CD4-positive, alpha-beta T cell treated with Interleukin-15 for 1 hour (primary cell): Measurements from ENCODE around the gene LAMB1.
"Not testable (repeated sequence)": the region's sequence is repeated elsewhere in the genome, so short reads cannot be mapped to it uniquely, and the experiment has no call there.

Experiments
- DNase-seq: peaks from one replicate; pipeline ENCODE4 v3.0.0-alpha.2; 2020

The LAMB1 gene

DNA sequence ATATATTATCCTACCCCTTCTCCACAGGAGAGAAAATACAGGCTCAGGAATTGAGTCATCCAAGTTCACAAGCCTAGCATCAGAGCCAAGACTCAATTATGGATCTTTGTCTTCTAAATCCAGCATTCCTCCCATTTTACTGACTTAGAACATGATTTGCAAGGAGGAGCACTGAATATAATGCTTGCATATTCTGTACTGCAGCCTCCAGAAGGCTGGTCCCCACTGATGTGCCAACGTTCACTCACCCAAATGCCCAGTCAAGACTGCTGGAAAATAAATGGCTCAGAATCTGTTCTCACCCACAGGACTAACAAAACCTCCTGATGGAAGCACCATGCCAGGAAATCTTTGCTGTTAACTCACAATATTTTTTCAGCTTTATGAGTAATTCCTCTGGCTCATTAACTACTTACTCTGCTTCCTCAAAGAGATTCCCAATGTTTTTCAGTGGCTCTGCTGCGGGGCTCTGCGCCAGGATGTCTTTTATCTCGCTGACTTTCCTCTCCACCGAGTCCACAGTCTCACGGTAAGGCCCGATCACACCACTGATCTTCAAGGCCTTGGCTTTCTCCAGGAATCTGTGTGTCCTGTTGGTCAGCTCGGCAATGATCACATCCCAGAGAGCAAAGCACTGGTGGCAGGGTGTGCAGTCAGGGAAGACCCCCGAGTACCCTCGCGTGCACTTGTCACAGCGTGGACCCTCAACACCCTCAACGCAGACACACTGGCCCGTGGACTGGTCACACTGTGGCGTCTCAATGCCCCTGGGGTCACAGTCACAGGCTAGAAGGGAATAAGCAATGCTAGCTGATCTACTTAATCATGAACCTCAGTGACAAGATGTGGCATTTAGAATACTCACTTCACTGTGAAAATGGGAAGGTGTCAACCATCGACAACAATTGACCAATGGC lies 63.1 kb downstream of the LAMB1 start:
- no peak for DNase-seq

DNA sequence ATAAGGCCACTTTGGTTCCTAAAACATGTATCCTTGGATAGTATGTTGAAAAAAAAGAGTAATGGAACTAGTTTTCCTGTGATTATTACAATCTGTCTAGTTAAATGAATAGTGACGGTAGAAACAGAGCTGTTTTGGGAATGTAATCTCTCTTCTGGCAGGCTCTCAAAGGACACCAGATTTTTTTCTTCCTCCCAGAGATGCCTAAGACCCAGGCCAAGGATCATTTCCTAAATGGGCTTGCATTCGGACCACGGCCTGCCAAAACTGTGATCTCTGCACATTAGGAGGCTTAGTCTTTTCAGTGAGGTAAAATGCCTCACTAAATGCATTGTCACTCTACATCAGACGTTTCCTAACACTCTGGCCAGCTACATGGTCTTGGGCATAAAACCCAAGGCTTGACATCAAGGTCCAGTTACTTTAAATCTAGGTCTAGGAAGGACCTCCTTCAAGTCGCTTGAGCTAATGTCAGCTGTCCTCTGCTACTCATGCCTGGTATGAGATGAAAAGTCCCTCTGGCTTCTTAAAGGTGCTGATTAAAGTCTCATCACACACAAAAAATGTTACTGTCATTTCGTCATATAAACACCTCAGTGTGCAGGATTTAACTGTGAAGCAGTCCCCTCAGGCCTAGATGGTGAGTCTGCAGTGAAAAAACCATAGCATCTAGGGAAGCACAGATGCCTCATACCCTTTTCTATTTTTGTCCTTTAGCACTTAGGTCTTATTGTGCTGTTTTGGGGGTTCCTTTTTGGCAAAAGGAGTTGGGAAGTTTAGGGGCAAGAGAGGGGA lies 64.3 kb downstream of the LAMB1 start:
- no peak for DNase-seq

DNA sequence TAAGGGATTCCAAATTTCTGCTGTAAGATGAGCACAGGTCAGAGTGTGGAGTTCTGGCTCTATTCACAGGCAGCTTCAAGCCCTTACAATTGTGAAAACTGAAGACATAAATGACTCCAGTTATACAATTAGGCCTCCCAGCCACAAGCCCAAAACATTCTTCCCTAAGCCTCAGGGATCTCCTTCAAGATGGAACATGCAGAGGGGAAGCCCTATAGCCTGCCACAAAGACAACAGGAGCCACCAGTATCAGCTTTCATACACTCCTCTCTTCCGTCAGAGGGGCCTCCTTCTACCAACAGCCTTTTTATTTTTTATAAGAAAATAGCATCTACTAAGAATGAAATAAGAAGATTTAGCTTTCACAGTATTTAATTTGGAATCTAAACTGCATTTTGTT lies 65.4 kb downstream of the LAMB1 start:
- no peak for DNase-seq

DNA sequence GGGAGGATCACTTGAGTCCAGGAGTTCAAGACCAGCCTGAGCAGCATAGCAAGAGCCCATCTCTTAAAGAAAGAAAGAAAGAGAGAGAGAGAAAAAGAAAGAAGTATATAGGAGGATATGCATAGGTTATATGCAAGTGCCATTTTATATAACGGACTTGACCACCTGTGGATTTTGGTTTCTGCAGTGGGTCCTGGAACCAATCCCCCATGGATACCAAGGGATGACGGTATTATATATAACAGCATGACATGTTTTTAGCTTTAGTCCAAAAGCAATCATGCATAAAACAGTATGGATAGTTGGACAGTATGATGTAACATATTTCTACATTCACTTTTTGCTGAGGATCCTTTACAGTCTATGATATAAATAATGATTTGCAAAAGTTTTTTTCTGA lies 66.6 kb downstream of the LAMB1 start:
- DNase-seq, result no peak

DNA sequence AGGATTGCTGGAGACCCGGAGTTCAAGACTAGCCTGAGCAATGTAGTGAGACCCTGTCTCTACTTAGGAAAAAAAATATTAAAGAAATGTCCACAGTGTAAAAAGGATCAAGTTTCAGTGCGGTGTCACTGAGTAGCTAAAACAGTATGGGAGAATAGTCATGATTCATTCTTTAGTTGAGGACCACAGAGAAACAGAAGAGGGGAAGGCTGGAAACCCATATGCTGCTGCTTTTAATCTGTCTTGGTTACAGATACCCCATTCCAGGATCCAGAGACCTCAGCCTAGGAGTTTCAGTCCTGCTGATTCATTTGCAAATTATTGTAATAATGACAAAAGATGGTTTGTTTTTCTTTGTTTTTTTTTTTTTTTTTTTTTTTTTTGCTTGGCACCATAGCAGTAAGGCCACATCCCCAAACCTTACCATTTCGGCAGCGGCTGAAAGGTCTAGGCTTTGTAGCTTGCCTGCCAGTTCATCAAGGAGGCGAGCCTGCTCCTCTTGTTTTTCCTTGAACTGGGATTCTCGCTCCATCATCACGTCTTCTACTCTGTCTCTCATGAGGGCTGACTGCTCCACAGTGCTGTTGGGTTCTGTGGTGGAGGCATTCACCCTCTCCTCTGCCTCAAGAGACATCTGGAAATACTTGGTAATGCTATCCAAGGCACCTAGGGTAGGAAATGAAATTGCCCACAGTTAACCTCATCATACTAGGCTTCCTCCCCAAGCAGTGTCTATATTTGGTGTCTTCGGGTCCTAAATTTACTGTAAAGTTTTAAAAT lies 67.8 kb downstream of the LAMB1 start:
- no peak for DNase-seq

DNA sequence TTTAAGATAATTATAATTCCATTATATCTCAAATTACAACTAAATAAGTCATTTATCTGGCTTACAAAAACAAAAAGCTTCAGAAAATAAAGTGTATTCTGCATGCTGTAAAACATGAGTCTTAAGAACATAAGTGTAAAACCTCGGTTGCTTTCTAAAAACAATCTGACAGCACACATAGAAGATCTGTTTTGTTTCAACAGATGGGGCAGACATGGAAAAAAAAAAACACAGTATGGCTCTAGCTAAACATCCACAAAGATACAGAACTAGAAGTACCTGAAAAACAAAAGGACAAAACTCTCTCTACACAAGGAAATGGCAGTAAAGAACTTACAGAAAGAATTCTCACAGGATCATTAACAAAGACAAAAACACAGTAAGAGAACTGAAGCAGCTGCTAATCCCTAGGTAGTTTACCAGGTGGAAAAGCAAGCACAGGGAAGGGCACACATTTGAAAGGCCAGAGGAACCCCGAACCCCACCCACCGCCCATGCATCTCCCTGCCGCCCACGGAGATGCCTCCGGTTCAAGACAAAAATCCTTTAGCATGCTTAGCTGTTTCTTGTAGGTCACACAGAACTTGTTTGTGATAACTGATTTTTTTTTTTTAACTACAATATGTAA lies 69.5 kb downstream of the LAMB1 start:
- DNase-seq, result no peak

DNA sequence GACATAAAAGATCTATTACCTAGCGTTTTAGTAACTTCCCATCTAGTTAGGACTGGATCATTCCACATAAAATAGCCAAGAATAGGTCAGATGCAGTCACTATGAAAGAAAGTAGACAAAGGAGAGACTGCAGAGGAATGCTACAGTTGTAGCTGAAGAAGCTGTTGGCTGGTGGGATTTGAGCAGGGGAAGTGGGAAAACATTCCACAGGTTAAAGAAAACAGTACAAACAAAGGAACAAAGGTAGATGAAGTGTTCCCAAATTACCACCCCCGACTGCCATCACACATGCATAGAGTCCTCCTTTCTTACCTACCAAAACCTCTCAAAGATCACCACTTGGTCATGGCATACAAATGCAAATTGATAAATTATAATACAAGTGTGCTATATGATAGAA lies 70.2 kb downstream of the LAMB1 start:
- DNase-seq, result no peak

DNA sequence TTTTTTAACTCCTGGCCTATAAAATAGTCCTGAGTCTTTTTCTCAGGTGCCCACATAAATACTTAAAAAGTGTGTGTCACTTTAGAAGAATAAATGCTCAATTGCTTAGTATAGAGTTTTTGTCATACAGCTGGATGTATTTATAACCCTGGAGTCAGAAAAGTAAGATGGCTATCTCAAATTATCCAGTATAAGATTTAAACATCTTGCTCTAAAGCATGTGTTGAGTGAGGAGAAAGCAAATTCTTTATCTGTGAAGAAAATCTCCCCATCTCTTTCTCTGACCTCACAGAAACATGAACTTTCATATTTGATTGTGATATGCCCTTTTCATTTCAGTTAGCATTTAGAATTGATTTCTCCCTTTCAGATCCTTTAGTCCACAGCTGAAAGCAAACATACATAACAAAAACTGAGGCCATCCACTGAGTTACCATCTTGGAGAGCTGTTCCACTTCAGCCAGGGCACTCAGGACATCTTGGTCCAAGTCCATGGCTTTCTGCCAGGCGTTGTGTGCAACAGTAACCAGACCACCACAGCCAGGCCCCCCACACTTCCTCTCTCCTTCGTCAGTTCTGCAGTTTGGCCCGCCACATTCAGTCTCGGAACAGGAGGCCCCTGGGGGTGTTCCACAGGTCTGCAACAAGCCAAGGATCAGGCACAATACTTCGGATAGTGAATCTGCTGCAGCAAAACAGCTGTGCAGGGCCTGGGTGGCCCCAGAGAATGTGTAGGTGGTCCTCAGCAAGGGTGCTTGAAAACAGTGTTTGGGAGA lies 71.0 kb downstream of the LAMB1 start:
- DNase-seq, result no peak

DNA sequence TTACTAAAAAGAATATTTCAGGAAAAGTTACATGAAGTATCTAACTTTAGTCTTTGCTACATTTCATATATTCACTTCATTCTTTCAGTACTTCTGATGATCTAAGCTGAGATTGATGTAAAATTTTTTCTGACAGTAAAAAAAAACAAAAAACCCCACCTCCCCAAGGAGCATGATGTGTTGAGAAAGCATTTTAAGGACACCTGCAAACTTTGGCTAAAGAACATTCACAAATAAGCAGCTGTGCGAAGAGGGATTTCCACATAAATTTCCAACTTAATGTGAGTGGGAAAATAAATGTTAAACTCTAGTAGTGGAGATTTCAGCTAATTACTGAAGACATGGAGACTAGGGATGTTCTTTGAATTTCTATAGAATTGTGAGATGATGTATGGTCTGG lies 76.5 kb downstream of the LAMB1 start:
- DNase-seq, result no peak

DNA sequence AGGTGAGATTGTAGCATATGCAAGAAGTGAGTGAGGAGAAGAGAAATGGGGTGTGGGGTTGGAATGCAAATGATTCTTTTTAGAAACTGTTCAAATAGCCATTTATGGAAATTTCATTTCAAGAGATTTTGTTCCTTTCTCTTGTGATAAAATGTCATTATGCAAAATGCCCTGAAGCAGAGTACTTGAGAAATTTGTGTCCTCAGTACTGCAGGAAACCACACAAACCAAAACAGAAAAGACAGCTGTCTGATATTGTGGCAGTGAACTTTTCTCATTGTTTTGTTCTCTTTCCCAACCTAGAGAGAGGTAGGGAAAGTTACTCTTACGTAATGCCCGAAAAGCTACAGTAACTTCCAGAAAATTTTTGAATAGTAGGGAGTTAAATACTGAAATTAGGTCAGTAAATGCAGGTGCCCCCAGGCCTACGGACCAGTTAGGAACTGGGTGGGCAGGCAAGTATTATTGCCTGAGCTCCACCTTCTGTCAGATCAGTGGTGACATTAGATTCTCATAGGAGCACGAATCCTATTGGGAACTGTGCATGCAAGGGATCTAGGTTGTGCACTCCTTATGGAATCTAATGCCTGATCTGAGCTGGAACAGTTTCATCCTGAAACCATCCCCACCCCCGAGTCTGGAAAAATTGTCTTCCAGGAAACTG lies 78.0 kb downstream of the LAMB1 start:
- no peak for DNase-seq

DNA sequence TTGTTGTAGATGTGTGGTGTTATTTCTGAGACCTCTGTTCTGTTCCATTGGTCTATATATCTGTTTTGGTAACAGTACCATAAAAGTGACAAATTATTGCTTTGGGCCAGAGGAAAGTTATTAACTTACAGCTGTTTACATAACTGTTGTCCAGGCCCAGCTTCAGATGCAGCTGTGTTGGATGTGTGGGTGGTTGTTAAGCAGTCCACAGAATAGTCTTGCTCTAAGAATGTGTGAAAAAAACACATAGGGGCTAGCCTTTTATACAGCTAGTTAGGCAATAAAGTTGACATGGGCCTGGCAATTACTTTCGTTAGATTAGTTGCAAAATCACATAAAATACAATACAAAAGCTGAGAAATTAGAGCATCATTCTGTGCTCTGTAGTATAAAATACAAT lies 80.1 kb downstream of the LAMB1 start:
- no peak for DNase-seq

DNA sequence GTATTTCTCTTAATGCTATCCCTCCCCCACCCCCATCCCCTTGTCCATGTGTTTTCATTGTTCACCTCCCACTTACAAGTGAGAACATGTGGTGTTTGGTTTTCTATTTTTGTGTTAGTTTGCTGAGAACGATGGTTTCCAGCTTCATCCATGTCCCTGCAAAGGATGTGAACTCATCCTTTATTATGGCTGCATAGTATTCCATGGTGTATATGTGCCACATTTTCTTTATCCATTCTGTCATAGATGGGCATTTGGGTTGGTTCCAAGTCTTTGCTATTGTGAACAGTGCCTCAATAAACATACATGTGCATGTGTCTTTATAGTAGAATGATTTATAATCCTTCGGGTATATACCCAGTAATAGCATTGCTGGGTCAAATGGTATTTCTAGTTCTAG lies 81.1 kb downstream of the LAMB1 start:
- DNase-seq, result not testable (repeated sequence)

DNA sequence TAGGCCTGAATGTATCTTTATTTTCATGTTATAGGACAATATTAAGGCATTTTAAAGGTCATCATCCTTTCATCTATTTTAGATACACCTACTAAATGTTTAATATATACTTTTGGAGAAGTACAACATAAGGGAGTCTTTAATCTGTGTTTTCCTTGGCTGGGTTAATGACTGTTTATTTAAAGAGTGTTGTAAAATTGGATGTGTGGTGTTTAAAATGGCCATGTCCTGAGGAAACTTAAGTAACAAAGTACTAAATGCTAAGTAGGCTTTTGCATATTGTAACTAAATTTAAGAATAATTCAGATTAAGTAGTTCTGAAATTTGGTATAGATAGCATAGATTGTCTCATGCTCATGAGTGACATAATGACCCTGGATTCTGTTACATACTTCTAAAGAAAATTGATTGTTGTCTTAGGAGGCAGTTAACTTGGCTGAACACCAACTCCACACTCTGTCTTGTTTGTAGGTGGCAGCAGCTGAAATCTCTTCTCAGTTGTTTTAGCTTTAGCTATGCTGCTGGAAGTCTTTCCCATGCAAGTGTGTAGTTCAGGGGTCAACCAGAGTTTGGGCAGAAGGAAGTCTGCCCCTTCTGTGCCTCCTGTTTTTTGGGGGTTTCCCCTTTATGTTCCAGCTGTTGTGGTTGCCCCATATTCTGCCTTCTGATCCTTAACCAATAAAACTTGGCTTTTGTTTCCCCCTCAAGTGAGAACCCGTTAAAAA lies 82.8 kb downstream of the LAMB1 start:
- DNase-seq, result no peak

DNA sequence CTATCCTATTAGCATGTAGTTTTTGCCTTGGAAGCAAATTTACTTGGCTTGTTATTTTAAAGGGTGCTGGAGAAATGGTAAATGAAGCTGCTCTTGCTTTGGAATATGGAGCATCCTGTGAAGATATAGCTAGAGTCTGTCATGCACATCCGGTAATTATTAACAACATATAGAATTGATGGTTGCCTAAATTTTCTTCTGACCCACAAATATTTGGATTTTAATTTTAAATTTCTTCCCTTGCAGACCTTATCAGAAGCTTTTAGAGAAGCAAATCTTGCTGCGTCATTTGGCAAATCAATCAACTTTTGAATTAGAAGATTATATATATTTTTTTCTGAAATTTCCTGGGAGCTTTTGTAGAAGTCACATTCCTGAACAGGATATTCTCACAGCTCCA lies 84.0 kb downstream of the LAMB1 start:
- DNase-seq, result no peak

DNA sequence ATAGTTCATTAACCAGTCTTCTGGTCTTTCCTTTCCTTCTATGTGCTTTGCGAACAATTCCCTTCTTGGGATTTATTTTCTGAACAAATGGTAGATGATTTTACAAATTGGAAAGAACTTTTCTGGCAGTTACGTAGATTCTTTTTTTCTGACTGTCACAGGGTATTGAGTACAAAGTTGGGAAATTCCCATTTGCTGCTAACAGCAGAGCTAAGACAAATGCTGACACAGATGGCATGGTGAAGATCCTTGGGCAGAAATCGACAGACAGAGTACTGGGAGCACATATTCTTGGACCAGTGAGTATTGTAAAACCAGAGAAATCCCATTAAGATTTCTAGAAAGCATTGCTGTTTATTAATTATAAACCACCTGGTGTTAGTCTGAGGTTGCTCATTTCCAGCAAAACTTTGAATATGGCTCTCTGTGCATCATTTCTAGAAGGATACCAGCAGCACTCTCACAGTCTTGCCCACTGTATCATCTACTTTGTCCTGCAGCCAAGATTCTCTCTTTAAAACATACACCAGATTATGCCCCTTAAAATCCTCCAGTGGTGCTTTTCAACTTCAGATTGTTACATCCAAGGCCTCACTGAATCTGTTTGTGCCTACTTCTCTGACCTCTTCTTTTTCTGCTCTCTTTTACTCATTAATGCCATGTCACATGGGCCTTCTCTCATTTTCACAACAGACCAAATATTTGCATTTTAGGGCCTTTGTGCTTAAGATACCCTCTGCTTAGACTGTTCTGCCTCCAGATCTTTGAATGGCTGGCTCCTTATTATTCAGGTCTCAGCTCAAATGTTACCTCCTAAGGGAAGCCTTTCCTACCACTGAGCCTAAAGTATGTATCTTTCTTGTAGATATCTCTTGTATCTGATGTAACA lies 85.0 kb downstream of the LAMB1 start:
- no peak for DNase-seq

DNA sequence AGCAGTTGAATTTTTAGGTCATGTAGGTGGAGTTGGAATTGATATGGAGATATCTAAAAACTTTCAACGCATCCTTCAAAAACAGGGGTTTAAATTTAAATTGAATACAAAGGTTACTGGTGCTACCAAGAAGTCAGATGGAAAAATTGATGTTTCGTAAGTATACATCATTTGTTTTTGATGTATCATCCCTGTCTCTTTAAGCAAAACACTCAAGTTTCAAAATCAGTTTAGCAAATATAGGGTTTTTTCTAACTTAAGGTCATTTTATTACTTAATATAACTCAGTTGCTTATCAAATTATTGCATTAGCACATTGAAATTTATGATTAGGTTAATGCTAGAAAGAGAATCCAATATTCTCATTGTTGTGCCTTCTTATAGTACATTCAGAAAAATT lies 87.4 kb downstream of the LAMB1 start:
- no peak for DNase-seq

DNA sequence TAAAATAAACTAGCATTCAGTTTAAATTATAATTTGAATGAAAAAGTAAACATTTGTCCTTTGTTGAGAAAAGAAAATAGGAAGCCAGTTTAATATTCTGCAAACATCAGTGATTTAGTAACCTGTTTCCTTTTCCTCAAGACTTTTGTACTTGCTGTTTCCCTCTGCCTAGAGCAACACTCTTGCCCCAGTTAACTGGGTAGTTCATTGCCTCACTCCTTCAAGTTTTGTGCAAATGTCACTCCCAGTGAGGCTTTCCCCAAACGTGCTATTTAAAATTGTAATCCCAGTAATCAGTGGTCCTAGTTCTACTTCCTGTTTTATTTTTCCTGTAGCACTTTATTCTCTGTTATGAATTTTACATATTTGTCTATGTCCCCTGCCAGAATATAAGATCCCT lies 88.1 kb downstream of the LAMB1 start:
- DNase-seq, result no peak

DNA sequence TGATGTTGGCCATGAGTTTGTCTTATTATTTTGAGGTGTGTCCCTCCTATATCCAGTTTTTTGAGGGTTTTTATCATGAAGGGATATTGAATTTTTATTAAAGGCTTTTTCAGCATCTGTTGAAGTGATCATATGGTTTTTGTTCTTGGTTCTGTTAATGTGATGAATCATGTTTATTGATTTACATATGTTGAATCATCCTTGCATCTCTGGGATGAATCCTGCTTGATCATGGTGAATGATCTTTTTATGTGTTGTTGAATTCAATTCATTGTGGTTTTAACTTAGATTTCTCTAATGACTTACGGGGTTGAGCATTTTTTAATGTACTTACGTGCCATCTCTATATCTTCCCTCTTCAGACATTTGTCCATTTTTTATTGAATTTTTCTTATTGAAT lies 89.1 kb downstream of the LAMB1 start:
- no peak for DNase-seq

DNA sequence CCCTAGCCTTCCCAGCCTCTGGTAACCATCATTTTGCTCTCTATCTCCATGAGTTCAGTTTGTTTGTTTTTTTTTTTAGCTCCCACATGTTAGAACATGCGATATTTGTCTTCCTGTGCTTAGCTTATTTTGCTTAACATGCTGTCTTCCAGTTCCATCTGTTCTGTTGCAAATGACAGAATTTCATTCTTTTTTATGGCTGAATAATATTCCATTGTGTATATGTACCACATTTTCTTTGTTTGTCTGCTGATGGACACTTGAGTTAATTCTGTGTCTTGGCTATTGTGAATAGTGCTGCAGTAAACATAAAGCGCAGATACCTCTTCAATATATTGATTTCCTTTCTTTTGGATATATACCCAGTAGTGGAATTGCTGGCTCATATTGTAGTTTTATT lies 91.0 kb downstream of the LAMB1 start:
- DNase-seq, result no peak

DNA sequence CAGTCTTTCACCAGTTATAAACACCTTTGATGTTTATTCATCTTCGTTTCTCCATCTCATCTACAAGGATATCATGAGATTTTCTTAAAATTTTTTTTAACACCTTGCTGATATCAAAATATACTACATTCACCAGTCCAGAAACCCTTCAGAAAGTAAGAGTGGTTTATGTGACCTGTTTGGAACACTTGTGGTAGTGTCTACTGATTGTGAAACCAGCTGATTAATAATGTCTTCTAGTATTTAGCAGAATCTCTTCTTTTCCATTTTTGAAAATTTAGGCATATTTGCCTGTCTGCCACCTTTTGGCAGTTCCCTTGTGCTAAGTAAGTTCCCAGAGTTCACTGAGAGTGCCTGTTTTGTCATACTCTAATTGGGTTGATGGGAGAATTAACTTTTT lies 93.5 kb downstream of the LAMB1 start:
- no peak for DNase-seq
